ENCODE measurements around the gene ZC3H15.

GRCh38 chr2:186546846-186547245, 60.8 kb downstream of the ZC3H15 start:
- TF ChIP-seq POLR2A (IDR thresholded peaks at IDR 0.05) (no peak), CTCF (IDR thresholded peaks at IDR 0.05) (no peak), POLR2AphosphoS5 (IDR thresholded peaks at IDR 0.05) (no peak)
